ENCODE data around the gene WSCD2. TPM values are rescaled to one million over a fixed set of nuclear protein-coding genes. Genes with fewer than 3 reads are reported as not detected.
A peak's percentile ranks its signal among the peaks of the same experiment; 100 is the strongest.

Gene WSCD2
- polyA plus RNA-seq, 1 of the 3 experiments (the other 2 are of a cell fraction): 0.03 TPM

GRCh38 chr12:108122644-108123043, 6.4 kb upstream of the WSCD2 start:
- Histone ChIP-seq H3K9ac (no peak overlapping the region), H4K20me1 (ENCODE audit: insufficient read depth) (no peaks in the 10 kb centered on the region), H3K36me3 (replicated peaks in 1 of 2; ENCODE audit: control insufficient read depth in 1 of 2, insufficient read depth in 2 of 2, low read length in 1 of 2) (no peaks in the 10 kb centered on the region), H3K27ac (ENCODE audit: low read depth in 2 of 2, low read length in 1 of 2) (no peak overlapping the region), H2AFZ (ENCODE audit: low read depth) (no peak overlapping the region), H3K4me2 (no peak overlapping the region), H3K9me3 (no peaks in the 10 kb centered on the region), H3K9me2 (no peaks in the 10 kb centered on the region), H3K4me1 (ENCODE audit: control insufficient read depth in 1 of 2, insufficient read depth in 2 of 2, low read depth in 1 of 2, low read length in 1 of 2) (peaks cover 0 to 4% of the 10 kb centered on the region in 2 experiments; a peak in 1 of 4 replicates), H3F3A (replicated peaks; ENCODE audit: insufficient read depth) (no peaks in the 10 kb centered on the region), H3K79me2 (ENCODE audit: insufficient read depth) (no peaks in the 10 kb centered on the region), H3K4me3 (ENCODE audit: low read depth in 2 of 2, low read length in 1 of 2) (no peak overlapping the region), H3K27me3 (ENCODE audit: insufficient read depth) (no peaks in the 10 kb centered on the region)
- CTCF ChIA-PET: interaction anchor here (0.9 kb wide), 1 partner anchor 335 kb away, joined by 3 read pairs; no protein-coding TSS in a partner anchor
- no peak for DNase-seq
- TF ChIP-seq MEF2A (IDR thresholded peaks at IDR 0.05; ENCODE audit: borderline replicate concordance, low read depth): no peak
- no peak for TF ChIP-seq TCF12 (IDR thresholded peaks at IDR 0.05)
- TF ChIP-seq RCOR1 (IDR thresholded peaks at IDR 0.05; ENCODE audit: low read length): no peak
- TF ChIP-seq, protein P1, sequence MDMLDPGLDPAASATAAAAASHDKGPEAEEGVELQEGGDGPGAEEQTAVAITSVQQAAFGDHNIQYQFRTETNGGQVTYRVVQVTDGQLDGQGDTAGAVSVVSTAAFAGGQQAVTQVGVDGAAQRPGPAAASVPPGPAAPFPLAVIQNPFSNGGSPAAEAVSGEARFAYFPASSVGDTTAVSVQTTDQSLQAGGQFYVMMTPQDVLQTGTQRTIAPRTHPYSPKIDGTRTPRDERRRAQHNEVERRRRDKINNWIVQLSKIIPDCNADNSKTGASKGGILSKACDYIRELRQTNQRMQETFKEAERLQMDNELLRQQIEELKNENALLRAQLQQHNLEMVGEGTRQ (IDR thresholded peaks at IDR 0.05; ENCODE audit: borderline replicate concordance, low read depth, low read length): no peak
- no peak for TF ChIP-seq FOXM1 (IDR thresholded peaks at IDR 0.05; ENCODE audit: low read depth)
- no peak for TF ChIP-seq YY1 (IDR thresholded peaks at IDR 0.05; ENCODE audit: low read depth)
- no peak for TF ChIP-seq NRF1 (IDR thresholded peaks at IDR 0.05; ENCODE audit: low read depth, low read length)
- TF ChIP-seq RAD21 (IDR thresholded peaks at IDR 0.05; ENCODE audit: low read length): no peak
- POLR2A ChIA-PET: no interaction called here
- WGBS (ENCODE audit: low lambda C conversion rate): 6% methylated on average over 2 of the region's 2 CpGs

DNA sequence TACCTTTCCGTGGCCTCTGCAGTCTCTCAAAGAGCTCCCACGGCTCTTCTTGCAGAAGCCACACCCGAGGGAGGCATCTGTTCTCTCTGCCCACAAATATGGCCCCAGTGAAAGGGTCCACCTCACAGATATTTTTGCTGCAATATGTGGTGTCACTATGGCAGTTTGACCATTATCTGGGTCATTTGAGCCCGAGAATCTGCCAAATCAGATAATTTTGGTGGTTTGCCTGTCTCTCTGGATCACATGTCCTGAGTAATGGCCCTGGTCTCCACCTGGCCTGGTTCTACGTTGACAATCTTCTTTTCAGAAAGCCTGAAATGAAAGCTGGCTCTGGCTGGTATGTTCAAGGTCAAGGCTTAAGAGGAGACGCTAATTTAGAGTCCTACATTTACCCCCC, 5.7 kb upstream of the WSCD2 start:
- DNase-seq: no peak
- H4K20me1 ChIP-seq (ENCODE audit: insufficient read depth): no peaks in the 10 kb centered on the region
- CTCF ChIA-PET: no interaction called here

DNA sequence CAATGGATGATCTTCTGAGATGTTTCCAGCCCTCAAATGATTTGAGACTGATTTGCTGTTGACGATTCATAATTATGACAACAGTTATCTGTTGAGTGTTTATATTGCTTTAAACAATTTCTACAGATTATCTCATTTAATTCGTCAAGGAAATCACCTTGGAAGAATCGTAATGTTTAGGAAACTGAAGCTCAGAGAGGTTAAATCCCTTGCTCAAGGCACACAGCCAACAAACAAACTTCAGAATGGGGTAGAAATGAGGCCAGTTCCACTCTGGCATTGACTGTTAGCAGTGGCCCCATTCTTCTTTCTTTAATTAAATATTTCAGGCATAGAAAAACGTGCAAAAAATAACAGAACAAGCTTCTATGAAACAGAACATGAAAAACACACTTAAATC, 4.0 kb upstream of the WSCD2 start:
- Histone ChIP-seq H3K36me3 (replicated peaks in 1 of 2; ENCODE audit: control insufficient read depth in 1 of 2, insufficient read depth in 2 of 2, low read length in 1 of 2) (no peaks in the 10 kb centered on the region), H3K79me2 (ENCODE audit: insufficient read depth) (no peaks in the 10 kb centered on the region), H3K9ac (no peak overlapping the region), H3F3A (replicated peaks; ENCODE audit: insufficient read depth) (no peaks in the 10 kb centered on the region), H3K27ac (ENCODE audit: low read depth in 2 of 2, low read length in 1 of 2) (no peak overlapping the region), H3K9me3 (no peaks in the 10 kb centered on the region), H3K4me2 (no peak overlapping the region), H4K20me1 (ENCODE audit: insufficient read depth) (no peaks in the 10 kb centered on the region), H3K4me3 (ENCODE audit: low read depth in 2 of 2, low read length in 1 of 2) (no peak overlapping the region), H2AFZ (ENCODE audit: low read depth) (no peak overlapping the region), H3K9me2 (no peaks in the 10 kb centered on the region), H3K4me1 (ENCODE audit: control insufficient read depth in 1 of 2, insufficient read depth in 2 of 2, low read depth in 1 of 2, low read length in 1 of 2) (peaks cover 0 to 12% of the 10 kb centered on the region in 2 experiments; a peak in 1 of 4 replicates), H3K27me3 (ENCODE audit: insufficient read depth) (no peaks in the 10 kb centered on the region)
- 3% methylated on average over 4 of the region's 4 CpGs for WGBS (ENCODE audit: low lambda C conversion rate)
- CTCF ChIA-PET: interaction anchor here (1.0 kb wide), 1 partner anchor 47 kb away, joined by 3 read pairs; no protein-coding TSS in a partner anchor
- POLR2A ChIA-PET: no interaction called here
- DNase-seq: no peak
- TF ChIP-seq GABPA (IDR thresholded peaks at IDR 0.05; ENCODE audit: low read depth): no peak
- TF ChIP-seq FOSL2 (IDR thresholded peaks at IDR 0.05; ENCODE audit: borderline replicate concordance, low read depth): no peak
- no peak for TF ChIP-seq YY1 (IDR thresholded peaks at IDR 0.05; ENCODE audit: low read depth)
- TF ChIP-seq ELF1 (IDR thresholded peaks at IDR 0.05): no peak
- no peak for TF ChIP-seq MEF2A (IDR thresholded peaks at IDR 0.05; ENCODE audit: borderline replicate concordance, low read depth)
- TF ChIP-seq, protein P2, sequence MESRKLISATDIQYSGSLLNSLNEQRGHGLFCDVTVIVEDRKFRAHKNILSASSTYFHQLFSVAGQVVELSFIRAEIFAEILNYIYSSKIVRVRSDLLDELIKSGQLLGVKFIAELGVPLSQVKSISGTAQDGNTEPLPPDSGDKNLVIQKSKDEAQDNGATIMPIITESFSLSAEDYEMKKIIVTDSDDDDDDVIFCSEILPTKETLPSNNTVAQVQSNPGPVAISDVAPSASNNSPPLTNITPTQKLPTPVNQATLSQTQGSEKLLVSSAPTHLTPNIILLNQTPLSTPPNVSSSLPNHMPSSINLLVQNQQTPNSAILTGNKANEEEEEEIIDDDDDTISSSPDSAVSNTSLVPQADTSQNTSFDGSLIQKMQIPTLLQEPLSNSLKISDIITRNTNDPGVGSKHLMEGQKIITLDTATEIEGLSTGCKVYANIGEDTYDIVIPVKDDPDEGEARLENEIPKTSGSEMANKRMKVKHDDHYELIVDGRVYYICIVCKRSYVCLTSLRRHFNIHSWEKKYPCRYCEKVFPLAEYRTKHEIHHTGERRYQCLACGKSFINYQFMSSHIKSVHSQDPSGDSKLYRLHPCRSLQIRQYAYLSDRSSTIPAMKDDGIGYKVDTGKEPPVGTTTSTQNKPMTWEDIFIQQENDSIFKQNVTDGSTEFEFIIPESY (IDR thresholded peaks at IDR 0.05; ENCODE audit: borderline replicate concordance, low read depth): no peak
- no peak for TF ChIP-seq TEAD4 (IDR thresholded peaks at IDR 0.05; ENCODE audit: borderline replicate concordance, insufficient read depth)
- TF ChIP-seq, protein P1 (IDR thresholded peaks at IDR 0.05; ENCODE audit: borderline replicate concordance, low read depth, low read length): no peak
- no peak for TF ChIP-seq NRF1 (IDR thresholded peaks at IDR 0.05; ENCODE audit: low read depth, low read length)
- no peak for TF ChIP-seq SMC3 (IDR thresholded peaks at IDR 0.05; ENCODE audit: low read depth, low read length)
- TF ChIP-seq PBX3 (IDR thresholded peaks at IDR 0.05): no peak

More for the DNA sequence above, 5.7 kb upstream of the WSCD2 start:
- no peak overlapping the region for H3K27ac ChIP-seq (ENCODE audit: low read depth in 2 of 2, low read length in 1 of 2)
- H3K9me2 ChIP-seq: no peaks in the 10 kb centered on the region
- no peak overlapping the region for H3K4me3 ChIP-seq (ENCODE audit: low read depth in 2 of 2, low read length in 1 of 2)
- no peaks in the 10 kb centered on the region for H3K36me3 ChIP-seq (replicated peaks in 1 of 2; ENCODE audit: control insufficient read depth in 1 of 2, insufficient read depth in 2 of 2, low read length in 1 of 2)
- no peak for TF ChIP-seq GABPA (IDR thresholded peaks at IDR 0.05; ENCODE audit: low read depth)
- TF ChIP-seq RXRA (IDR thresholded peaks at IDR 0.05; ENCODE audit: borderline replicate concordance, low read depth): no peak
- TF ChIP-seq RCOR1 (IDR thresholded peaks at IDR 0.05; ENCODE audit: low read length): no peak
- 0 out of 4 replicates have a peak, but pooled peaks of 1 of the 2 experiments have one; percentile 37 for TF ChIP-seq EP300 (IDR thresholded peaks at IDR 0.05; ENCODE audit: borderline replicate concordance in 1 of 2, low read depth in 1 of 2, low read length in 1 of 2)
- 12% methylated on average over 4 of the region's 6 CpGs for WGBS (ENCODE audit: low lambda C conversion rate)
- no peaks in the 10 kb centered on the region for H3F3A ChIP-seq (replicated peaks; ENCODE audit: insufficient read depth)
- no peaks in the 10 kb centered on the region for H3K9me3 ChIP-seq
- no peak overlapping the region for H3K9ac ChIP-seq
- POLR2A ChIA-PET: no interaction called here
- H2AFZ ChIP-seq (ENCODE audit: low read depth): no peak overlapping the region
- H3K4me2 ChIP-seq: no peak overlapping the region
- peaks cover 0 to 4% of the 10 kb centered on the region in 2 experiments; a peak in 1 of 4 replicates for H3K4me1 ChIP-seq (ENCODE audit: control insufficient read depth in 1 of 2, insufficient read depth in 2 of 2, low read depth in 1 of 2, low read length in 1 of 2)
- H3K27me3 ChIP-seq (ENCODE audit: insufficient read depth): no peaks in the 10 kb centered on the region
- H3K79me2 ChIP-seq (ENCODE audit: insufficient read depth): no peaks in the 10 kb centered on the region

Measured in SK-N-SH (cell line).